GM18861 (cell line): ENCODE data around the gene DSE.

Experiments used
- ATAC-seq: cut with Tn5 transposase; IDR thresholded peaks from one replicate; pipeline ENCODE4 v1.9.1; 2021; ENCODE audit not compliant: unreplicated experiment

The DSE gene

DNA sequence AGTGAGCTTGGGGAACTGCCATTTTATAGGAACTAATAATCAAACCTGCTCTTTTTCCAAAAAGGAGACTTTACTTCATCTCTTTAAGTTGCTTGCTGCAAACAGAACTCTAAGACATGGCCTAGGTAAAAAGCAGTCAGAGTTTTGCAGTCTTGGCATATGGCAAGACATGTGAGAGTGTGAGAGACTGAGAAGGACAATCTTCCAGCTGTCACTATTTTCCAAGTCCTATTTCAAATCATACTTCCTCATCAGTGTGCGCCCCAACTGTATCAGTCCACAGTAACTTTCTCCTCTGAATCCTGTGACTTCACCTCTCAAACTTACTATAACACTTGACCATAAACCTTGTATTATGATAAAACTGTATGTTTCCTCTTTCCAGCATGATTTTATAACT lies 100.8 kb downstream of the DSE start:
- ATAC-seq, result no peak

DNA sequence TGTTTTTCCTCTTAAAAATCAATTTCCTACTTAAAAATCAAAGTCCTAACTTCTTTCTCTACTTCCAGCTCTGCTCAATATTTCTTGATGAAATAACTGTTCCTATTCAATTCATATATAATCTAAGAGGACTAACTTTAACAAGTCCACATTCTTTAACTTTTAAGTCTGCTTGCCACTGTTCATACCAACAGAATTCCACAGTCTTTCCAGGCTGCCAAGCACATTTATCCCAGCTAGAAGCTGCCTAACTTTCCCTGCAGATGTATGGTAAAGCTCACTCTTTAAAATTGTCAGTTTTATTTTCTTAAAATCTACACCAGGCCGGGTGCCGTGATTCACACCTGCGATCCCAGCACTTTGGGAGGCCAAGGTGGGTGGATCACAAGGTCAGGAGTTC lies 102.0 kb downstream of the DSE start:
- no peak for ATAC-seq

DNA sequence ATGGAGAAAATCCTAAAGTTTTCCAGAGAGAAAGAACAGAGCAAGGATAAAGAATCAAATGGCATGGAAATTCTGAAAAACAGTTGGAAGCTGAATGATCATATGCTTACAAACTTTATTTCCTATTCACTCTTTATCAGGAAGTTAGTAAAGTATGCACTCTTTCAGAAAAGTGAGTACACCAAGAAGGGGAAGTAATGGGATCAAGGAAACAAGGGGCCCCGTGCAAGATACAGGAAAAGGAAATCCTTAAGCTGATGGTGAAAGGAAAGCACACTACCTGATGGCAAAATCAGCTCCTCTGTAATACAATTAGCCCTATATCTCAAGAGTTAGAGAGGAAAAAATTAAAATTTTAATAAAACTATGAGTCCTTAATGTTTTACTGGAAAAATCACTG lies 104.4 kb downstream of the DSE start:
- ATAC-seq, result no peak

DNA sequence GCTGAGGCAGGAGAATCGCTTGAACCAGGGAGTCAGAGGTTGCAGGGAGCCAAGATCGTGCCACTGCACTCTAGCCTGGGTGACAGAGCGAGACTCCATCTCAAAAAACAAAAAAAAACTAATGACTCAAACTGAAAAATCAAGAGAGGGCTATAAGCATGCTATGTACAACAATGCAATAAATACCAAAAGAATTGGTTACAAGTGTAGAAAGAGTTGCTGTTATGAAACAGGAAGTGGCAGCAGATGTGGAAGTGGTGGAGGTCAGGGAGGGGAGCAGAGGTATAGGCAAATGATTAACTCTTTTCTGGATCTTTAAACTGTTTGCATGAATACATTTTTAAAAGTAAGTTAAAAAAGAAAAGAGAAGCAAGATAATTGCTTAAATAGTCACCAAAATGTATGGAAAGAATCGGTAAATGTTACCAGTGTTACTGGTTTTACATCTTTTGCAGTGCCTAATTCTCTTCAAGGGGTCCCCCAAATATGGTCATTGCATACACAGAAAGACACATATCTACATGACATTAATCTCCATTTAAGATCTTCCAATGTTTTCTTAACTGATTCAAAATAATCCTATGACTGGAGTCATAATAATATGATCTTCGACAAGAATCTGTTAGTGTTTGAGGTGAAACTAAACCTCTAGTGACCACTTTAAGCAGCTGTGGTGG lies 105.4 kb downstream of the DSE start:
- ATAC-seq, result peak; percentile 100

DNA sequence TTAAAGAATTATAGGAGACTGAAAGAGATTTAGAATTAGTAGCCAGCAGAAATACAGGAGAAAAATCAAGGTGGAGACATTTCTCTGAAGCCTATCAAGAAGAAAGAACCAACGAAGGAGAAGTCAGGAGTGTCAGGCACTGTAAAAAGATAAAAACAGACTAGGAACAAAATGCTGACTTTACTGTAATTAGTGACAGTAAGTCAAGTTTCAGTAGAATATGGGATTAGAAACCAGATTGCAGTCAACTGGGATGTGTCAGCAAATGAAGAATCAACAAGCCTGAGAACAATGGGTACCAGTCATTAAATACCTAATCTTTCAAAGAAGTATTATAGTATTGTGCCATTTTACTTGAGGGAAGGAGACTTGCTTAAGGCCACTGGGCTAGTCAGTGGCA lies 112.0 kb downstream of the DSE start:
- no peak for ATAC-seq

DNA sequence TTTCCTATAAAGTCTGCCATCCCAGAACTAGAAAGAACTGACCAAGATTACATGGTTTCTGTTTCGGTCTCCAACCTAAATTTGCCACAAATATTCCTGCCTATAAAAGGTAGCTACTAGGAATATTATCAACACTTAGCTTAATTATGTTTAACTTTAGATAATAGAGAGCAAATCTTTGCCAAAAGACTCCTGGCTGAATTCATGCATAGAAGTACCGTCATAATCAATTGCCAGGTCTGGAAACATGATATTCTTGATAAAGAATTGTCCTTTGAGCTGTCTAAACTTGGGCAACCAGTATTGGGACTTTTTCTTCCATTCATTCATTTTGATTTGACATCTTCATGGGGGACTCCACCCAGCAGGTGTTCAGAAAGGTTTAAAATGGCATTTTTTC lies 112.9 kb downstream of the DSE start:
- no peak for ATAC-seq

DNA sequence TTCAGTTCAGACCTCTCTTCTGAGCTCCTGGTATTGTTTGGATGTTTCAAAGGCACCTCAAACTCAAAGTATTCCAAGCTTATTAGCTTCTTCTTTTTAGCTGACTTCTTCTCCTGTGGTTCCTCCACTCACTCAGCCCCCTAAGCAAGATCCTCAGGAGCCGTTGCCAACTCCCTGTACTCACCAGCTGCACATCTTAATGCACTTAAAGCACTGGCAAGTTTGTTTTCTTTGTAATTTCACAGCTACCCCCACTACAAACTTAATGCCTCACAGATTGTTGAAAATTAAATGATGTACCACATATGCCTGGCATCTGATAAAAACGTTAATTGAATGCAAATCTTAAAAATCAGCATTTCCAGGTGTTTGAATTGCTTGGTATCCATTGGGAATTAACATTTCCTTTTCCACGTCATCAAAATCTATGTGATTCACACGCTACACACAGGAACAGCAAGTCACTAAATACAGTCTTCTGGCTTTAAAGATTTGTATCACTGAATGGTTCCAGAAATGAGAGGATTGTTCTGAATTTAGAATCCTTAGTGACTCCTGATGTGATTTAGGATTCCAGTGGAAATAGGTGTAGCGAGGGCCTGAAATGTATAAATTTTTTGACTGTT lies 114.9 kb downstream of the DSE start:
- ATAC-seq, result no peak

DNA sequence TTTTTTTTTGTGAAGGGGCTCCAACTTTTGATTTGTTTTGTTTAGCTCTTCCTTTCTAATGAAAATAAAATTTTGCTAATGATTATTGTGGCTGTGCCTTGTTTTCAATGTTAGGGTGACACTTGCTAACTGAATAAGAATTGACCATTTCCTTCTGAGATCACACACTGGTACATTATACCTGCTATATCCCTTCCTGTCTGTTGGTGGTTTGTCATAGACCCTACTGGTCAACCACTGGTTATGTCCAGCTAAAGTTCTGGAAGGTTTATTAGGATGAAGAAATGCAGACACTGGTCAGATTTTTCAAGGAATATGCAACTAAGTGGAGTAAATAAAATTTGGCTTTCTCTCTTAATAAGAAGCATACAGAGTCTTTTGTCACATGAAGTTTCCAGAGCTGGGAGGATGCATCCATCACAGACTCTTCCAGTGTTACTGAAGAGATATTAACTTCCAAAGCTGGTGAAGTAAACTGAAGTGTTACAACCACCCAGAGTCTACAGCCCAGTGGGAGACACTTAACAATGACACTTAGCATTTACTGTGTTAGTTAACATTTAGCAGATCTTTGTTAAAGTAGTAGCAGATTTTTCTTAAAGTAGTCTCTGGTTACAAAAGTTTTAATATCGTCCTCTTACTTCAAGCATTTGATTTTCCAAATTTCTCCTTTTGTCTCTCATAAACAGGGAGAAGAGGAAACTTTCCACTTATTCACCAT lies 121.0 kb downstream of the DSE start:
- ATAC-seq, result no peak

DNA sequence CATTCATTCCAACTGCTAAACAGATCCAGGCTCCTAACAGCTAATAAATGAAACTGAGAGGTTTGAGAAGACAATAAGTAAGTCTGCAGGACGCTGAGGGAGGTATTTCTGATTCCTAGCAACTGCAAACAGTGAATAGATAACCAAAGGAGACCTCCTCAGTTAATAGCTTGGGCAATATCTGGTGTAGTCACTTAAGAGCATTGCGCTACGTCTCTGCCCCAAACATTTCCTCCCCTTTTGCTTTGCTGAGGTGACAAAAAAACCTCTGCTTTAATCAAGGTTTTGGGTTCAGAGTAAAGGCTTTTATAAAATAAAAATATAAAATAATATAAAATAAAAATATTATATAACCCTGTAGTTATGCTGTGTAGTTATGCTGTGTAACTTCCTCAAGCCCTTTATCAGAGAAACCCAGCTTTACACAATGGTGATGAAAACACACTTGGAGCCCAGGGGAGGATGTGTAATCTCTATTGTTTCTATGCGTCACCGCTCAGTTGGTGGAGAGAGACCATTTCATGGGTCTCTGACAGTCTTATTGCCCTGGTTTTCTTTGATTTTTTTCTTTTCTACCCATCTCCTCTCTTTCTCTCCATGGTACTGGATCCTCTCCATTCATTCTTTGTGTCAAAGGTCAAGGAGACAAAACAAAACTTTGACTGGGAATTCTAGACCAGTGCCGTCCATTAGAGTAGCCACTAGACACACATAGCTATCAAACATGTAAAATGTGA lies 121.8 kb downstream of the DSE start:
- ATAC-seq, result no peak
